ENCODE measurements around the gene LIN9. TPM values are rescaled to one million over a fixed set of nuclear protein-coding genes. Genes with fewer than 3 reads are reported as not detected.

The LIN9 gene
- total RNA-seq, 1 donor from 2014 or later: 8.2 TPM

- peaks cover 24% of the 10 kb centered on the region for H3K27me3 Mint-ChIP-seq
- H3K4me3 Mint-ChIP-seq (ENCODE audit: low read depth): no peak overlapping the region
- H3K27ac Mint-ChIP-seq: no peak overlapping the region
- H3K4me1 Mint-ChIP-seq (ENCODE audit: low read depth): no peaks in the 10 kb centered on the region
- no peak for TF ChIP-seq CTCF (IDR thresholded peaks at IDR 0.05; ENCODE audit: unreplicated experiment)
- H3K9me3 Mint-ChIP-seq (ENCODE audit: low read depth): no peaks in the 10 kb centered on the region
- no peak for DNase-seq (ENCODE audit: low spot score, unreplicated experiment)
- H3K36me3 Mint-ChIP-seq (ENCODE audit: insufficient read depth): no peaks in the 10 kb centered on the region
These were observed 97.7 kb downstream of the LIN9 start for GRCh38 chr1:226211181-226211821.

- no peaks in the 10 kb centered on the region for H3K36me3 Mint-ChIP-seq (ENCODE audit: insufficient read depth)
- TF ChIP-seq CTCF (IDR thresholded peaks at IDR 0.05; ENCODE audit: unreplicated experiment): no peak
- peaks cover 17% of the 10 kb centered on the region for H3K27me3 Mint-ChIP-seq
- H3K4me3 Mint-ChIP-seq (ENCODE audit: low read depth): no peak overlapping the region
- H3K27ac Mint-ChIP-seq: no peak overlapping the region
- no peaks in the 10 kb centered on the region for H3K4me1 Mint-ChIP-seq (ENCODE audit: low read depth)
- no peaks in the 10 kb centered on the region for H3K9me3 Mint-ChIP-seq (ENCODE audit: low read depth)
- no peak for DNase-seq (ENCODE audit: low spot score, unreplicated experiment)
These were observed 98.3 kb downstream of the LIN9 start for GRCh38 chr1:226210571-226211176.

GRCh38 chr1:226209307-226210059 lies 99.5 kb downstream of the LIN9 start:
- Mint-ChIP-seq H3K4me3 (ENCODE audit: low read depth) (no peak overlapping the region), H3K27ac (no peak overlapping the region), H3K36me3 (ENCODE audit: insufficient read depth) (no peaks in the 10 kb centered on the region), H3K9me3 (ENCODE audit: low read depth) (no peaks in the 10 kb centered on the region), H3K4me1 (ENCODE audit: low read depth) (no peaks in the 10 kb centered on the region), H3K27me3 (peaks cover 14% of the 10 kb centered on the region)
- no peak for DNase-seq (ENCODE audit: low spot score, unreplicated experiment)
- TF ChIP-seq CTCF (IDR thresholded peaks at IDR 0.05; ENCODE audit: unreplicated experiment): no peak

GRCh38 chr1:226207048-226207447 lies 101.9 kb downstream of the LIN9 start:
- Mint-ChIP-seq H3K36me3 (ENCODE audit: insufficient read depth) (no peaks in the 10 kb centered on the region), H3K4me1 (ENCODE audit: low read depth) (peaks cover 1% of the 10 kb centered on the region), H3K27me3 (peaks cover 14% of the 10 kb centered on the region), H3K27ac (no peak overlapping the region), H3K9me3 (ENCODE audit: low read depth) (no peaks in the 10 kb centered on the region), H3K4me3 (ENCODE audit: low read depth) (no peak overlapping the region)
- TF ChIP-seq CTCF (IDR thresholded peaks at IDR 0.05; ENCODE audit: unreplicated experiment): no peak
- no peak for DNase-seq (ENCODE audit: low spot score, unreplicated experiment)

- Mint-ChIP-seq H3K9me3 (ENCODE audit: low read depth) (no peaks in the 10 kb centered on the region), H3K4me3 (ENCODE audit: low read depth) (no peak overlapping the region), H3K27ac (no peak overlapping the region), H3K36me3 (ENCODE audit: insufficient read depth) (no peaks in the 10 kb centered on the region), H3K4me1 (ENCODE audit: low read depth) (peaks cover 1% of the 10 kb centered on the region), H3K27me3 (no peaks in the 10 kb centered on the region)
- DNase-seq (ENCODE audit: low spot score, unreplicated experiment): no peak
- TF ChIP-seq CTCF (IDR thresholded peaks at IDR 0.05; ENCODE audit: unreplicated experiment): no peak
These were observed 104.8 kb downstream of the LIN9 start for GRCh38 chr1:226204198-226204597.

Measured in progenitor cell of endocrine pancreas (in vitro differentiated cells).